IMR-90 (cell line): ENCODE data around the gene PANK3. TPM values are rescaled to one million over a fixed set of nuclear protein-coding genes. Genes with fewer than 3 reads are reported as not detected.
A peak's percentile ranks its signal among the peaks of the same experiment; 100 is the strongest.

Experiments used
- ATAC-seq: fragments of 200-7000 bp; cut with Tn5 transposase; 2 replicates; pipeline ENCODE4 v1.9.1; 2020; ENCODE audit warnings: low read depth, mild to moderate bottlenecking, moderate library complexity
- BruUV-seq: library from RNA; stranded (reverse); fragments of 400-500 nt; replicated peaks from 2 replicates; lab custom pipeline; 2021; lab: Mats Ljungman, UMichigan
- CTCF ChIA-PET: fragments of 300-600 bp; formaldehyde crosslinking; extraction: SDS; loops from one replicate; lab custom pipeline; 2021; ENCODE audit warnings: antibody characterized with exemption; lab: Yijun Ruan, JAX
- POLR2A ChIA-PET: fragments of 300-600 bp; sonication (Branson Sonifier 250); formaldehyde crosslinking; loops from one replicate; lab custom pipeline; 2022; ENCODE audit warnings: antibody characterized with exemption; ENCODE audit not compliant: unreplicated experiment; lab: Charles Lee
- DNase-seq: peaks from one replicate; pipeline ENCODE4 v3.0.0; 2013
- H2AFZ ChIP-seq: replicated peaks from 2 replicates; pipeline ENCODE3; 2013; ENCODE audit warnings: low read length, mild to moderate bottlenecking; ENCODE audit not compliant: poor library complexity
- H2AK5ac ChIP-seq: 2 replicates; pipeline ENCODE4 v1.6.1; 2013; ENCODE audit warnings: low read depth, low read length, inconsistent platforms
- H2AK9ac ChIP-seq: replicated peaks from 2 replicates; pipeline ENCODE3; 2013; ENCODE audit warnings: mild to moderate bottlenecking, low read depth, low read length, moderate library complexity; ENCODE audit not compliant: poor library complexity
- H2BK120ac ChIP-seq: 2 replicates; pipeline ENCODE4 v1.6.1; 2013; ENCODE audit warnings: low read depth, low read length, inconsistent platforms
- H2BK15ac ChIP-seq: 3 replicates; pipeline ENCODE4 v1.6.1; 2013; ENCODE audit warnings: low read depth, low read length, inconsistent platforms
- H2BK20ac ChIP-seq: 2 replicates; pipeline ENCODE4 v1.6.1; 2013; ENCODE audit warnings: low read depth, mild to moderate bottlenecking, inconsistent platforms, low read length, moderate library complexity
- H2BK5ac ChIP-seq: 2 replicates; pipeline ENCODE4 v1.6.1; 2013; ENCODE audit warnings: mild to moderate bottlenecking, low read depth, low read length, inconsistent platforms; ENCODE audit not compliant: poor library complexity, severe bottlenecking
- H3K14ac ChIP-seq: replicated peaks from 2 replicates; pipeline ENCODE4 v1.6.1; 2013; ENCODE audit warnings: low read depth, low read length, inconsistent platforms
- H3K18ac ChIP-seq: 2 replicates; pipeline ENCODE4 v1.6.1; 2013; ENCODE audit warnings: low read depth, low read length, control low read depth
- H3K23ac ChIP-seq: 2 replicates; pipeline ENCODE4 v1.6.1; 2013; ENCODE audit warnings: low read depth, low read length, inconsistent platforms
- H3K27ac ChIP-seq: 2 replicates; pipeline ENCODE4 v1.5.1; 2013; ENCODE audit warnings: mild to moderate bottlenecking, control low read depth, low read length; ENCODE audit not compliant: insufficient read depth
- H3K27me3 ChIP-seq: 2 replicates; pipeline ENCODE4 v1.6.1; 2013; ENCODE audit warnings: low read length; ENCODE audit not compliant: control insufficient read depth, insufficient read depth
- H3K36me3 ChIP-seq: 2 replicates; pipeline ENCODE4 v1.6.1; 2013; ENCODE audit warnings: low read length, mixed read lengths; ENCODE audit not compliant: control insufficient read depth, insufficient read depth
- H3K4ac ChIP-seq: 2 replicates; pipeline ENCODE4 v1.6.1; 2013; ENCODE audit warnings: low read depth, low read length, inconsistent platforms
- H3K4me1 ChIP-seq: 2 replicates; pipeline ENCODE4 v1.6.1; 2013; ENCODE audit warnings: low read length, mixed read lengths; ENCODE audit not compliant: control insufficient read depth, insufficient read depth
- H3K4me2 ChIP-seq: 2 replicates; pipeline ENCODE4 v1.6.1; 2013; ENCODE audit warnings: low read depth, mild to moderate bottlenecking, control low read depth, low read length, moderate library complexity
- H3K4me3 ChIP-seq: 2 replicates; pipeline ENCODE4 v1.5.1; 2013; ENCODE audit warnings: low read depth, mild to moderate bottlenecking, control low read depth, low read length, moderate library complexity; ENCODE audit not compliant: insufficient read depth
- H3K56ac ChIP-seq: 2 replicates; pipeline ENCODE4 v1.6.1; 2013; ENCODE audit warnings: low read length, inconsistent platforms; ENCODE audit not compliant: insufficient read depth; ENCODE audit errors: extremely low read depth
- H3K79me1 ChIP-seq, 2 experiments: 2 replicates each; pipeline ENCODE4 v1.6.1; 2013; ENCODE audit warnings: low read length in 2 of 2, inconsistent platforms in 1 of 2, low read depth in 1 of 2
- H3K9ac ChIP-seq: 2 replicates; pipeline ENCODE4 v1.6.1; 2013; ENCODE audit warnings: low read depth, low read length, control low read depth
- H3K9me1 ChIP-seq: 2 replicates; pipeline ENCODE4 v1.6.1; 2013; ENCODE audit warnings: low read length, inconsistent platforms; ENCODE audit not compliant: insufficient read depth
- H3K9me3 ChIP-seq: 2 replicates; pipeline ENCODE4 v1.6.1; 2013; ENCODE audit warnings: low read length; ENCODE audit not compliant: control insufficient read depth, insufficient read depth
- H4K20me1 ChIP-seq: 2 replicates; pipeline ENCODE4 v1.6.1; 2013; ENCODE audit warnings: low read length, inconsistent platforms; ENCODE audit not compliant: insufficient read depth
- H4K5ac ChIP-seq: 2 replicates; pipeline ENCODE4 v1.6.1; 2013; ENCODE audit warnings: mild to moderate bottlenecking, low read depth, low read length, control low read depth
- H4K8ac ChIP-seq, 2 experiments: 2 replicates each; pipeline ENCODE4 v1.6.1; 2013; ENCODE audit warnings: low read depth in 2 of 2, low read length in 2 of 2, control low read depth in 1 of 2, inconsistent platforms in 1 of 2
- H4K91ac ChIP-seq: 2 replicates; pipeline ENCODE4 v1.6.1; 2013; ENCODE audit warnings: low read depth, low read length, inconsistent platforms; ENCODE audit not compliant: insufficient read depth
- CEBPB ChIP-seq: IDR thresholded peaks from 2 replicates; pipeline ENCODE4 v1.6.1; 2012; ENCODE audit warnings: low read depth, low read length, improper control_type of control experiment
- FOS ChIP-seq: fragments of 150-350 bp; IDR thresholded peaks from 2 replicates; pipeline ENCODE4 v1.6.1; 2016; ENCODE audit warnings: low read depth, low read length
- WGBS, 2 experiments: methylation state at CpG; one replicate each; pipeline versions ENCODE4 v1.1.5 to v1.1.7; 2013; ENCODE audit warnings: missing lambda C conversion rate in 2 of 2; ENCODE audit not compliant: insufficient read length in 1 of 2; ENCODE audit errors: extremely low coverage in 2 of 2; 5-methylcytosine and 5-hydroxymethylcytosine counted together
- dilution Hi-C: fragments of 300-500 bp; cut with HindIII; formaldehyde crosslinking; loops from one replicate; pipeline ENCODE4 v1.14.3; 2018; ENCODE audit warnings: low sequenced_read_pairs; ENCODE audit not compliant: unreplicated experiment
- in situ Hi-C: fragments of 300-500 bp; cut with MboI; formaldehyde crosslinking; loops from 3 replicates; pipeline ENCODE4 v1.14.3; 2019; ENCODE audit warnings: low sequenced_read_pairs, inconsistent platforms, mixed read lengths
- intact Hi-C: fragments of 100-400 bp; cut with micrococcal nuclease; formaldehyde crosslinking; loops from 2 replicates; pipeline ENCODE4 v1.10.0; 2022
- polyA plus RNA-seq, 3 experiments: library from polyadenylated mRNA; depleted of rRNA; stranded (reverse); fragments of >200 nt; gene quantifications; 2 replicates each; pipeline ENCODE4 v1.2.3, GENCODE V29; 2012; ENCODE audit warnings: low replicate concordance in 1 of 3
- total RNA-seq: library from RNA; depleted of rRNA; stranded (reverse); fragments of >200 nt; gene quantifications from 2 replicates; pipeline ENCODE4 v1.2.3, GENCODE V29; 2012

PANK3 gene
- total and polyA plus RNA-seq, 2 of the 4 experiments (the other 2 are of a cell fraction) = 6.9 to 21.0 TPM

GRCh38 chr5:168624850-168625364 is 45.7 kb upstream of the PANK3 start:
- no TSS peak for BruUV-seq
- H2BK15ac ChIP-seq = no peak overlapping the region
- CTCF ChIA-PET = no interaction called here

More at GRCh38 chr5:168624850-168625364, 45.7 kb upstream of the PANK3 start:
- Histone ChIP-seq H2BK20ac (no peak overlapping the region), H4K20me1 (no peaks in the 10 kb centered on the region), H4K8ac (no peak overlapping the region), H3K9ac (no peak overlapping the region), H3K23ac (no peak overlapping the region), H3K36me3 (no peaks in the 10 kb centered on the region), H3K27me3 (no peaks in the 10 kb centered on the region), H3K4me2 (no peak overlapping the region), H3K4me1 (no peaks in the 10 kb centered on the region), H3K9me3 (no peaks in the 10 kb centered on the region), H4K5ac (no peak overlapping the region), H2AK5ac (no peak overlapping the region), H3K18ac (no peak overlapping the region), H3K56ac (no peak overlapping the region), H2AK9ac (no peak overlapping the region), H3K27ac (no peak overlapping the region), H2BK5ac (no peak overlapping the region), H2AFZ (no peak overlapping the region), H3K4ac (no peak overlapping the region), H3K9me1 (no peaks in the 10 kb centered on the region), H3K14ac (no peak overlapping the region), H2BK120ac (no peak overlapping the region), H3K4me3 (no peak overlapping the region), H3K79me1 (no peaks in the 10 kb centered on the region), H4K91ac (no peak overlapping the region)
- no CpG with 5 or more reads among the region's 3 CpGs for WGBS, 2 experiments
- dilution Hi-C loops (no loop called here), in situ Hi-C loops (no loop called here), intact Hi-C loops (no loop called here)
- DNase-seq (no peak), ATAC-seq (no peak)
- peak; percentile 70 for TF ChIP-seq CEBPB
- no peak for TF ChIP-seq FOS
- POLR2A ChIA-PET = no interaction called here
